Cardiac septum (tissue), 1 donor: ENCODE data around the gene WASL. TPM values are rescaled to one million over a fixed set of nuclear protein-coding genes. Genes with fewer than 3 reads are reported as not detected.

Experiments used
- DNase-seq: peaks from one replicate; pipeline ENCODE4 v3.0.0-alpha.2; 2020; ENCODE audit warnings: low spot score
- intact Hi-C: fragments of 100-400 bp; cut with DNase I; formaldehyde crosslinking; loops from one replicate; pipeline ENCODE4 v1.14.0; 2022
- total RNA-seq: library from RNA; stranded (reverse); fragmentation: NEBNext Ultra II Directional; extraction: Animal tissue kit (Norgen Biotek cat#: 25700); gene quantifications from one replicate; pipeline ENCODE4 v1.2.1, GENCODE V29; 2021
- donor health status: DM: no; HTN: no; CAD: no.

The WASL gene
- total RNA-seq, 1 donor from 2014 or later = 32.5 TPM

DNA sequence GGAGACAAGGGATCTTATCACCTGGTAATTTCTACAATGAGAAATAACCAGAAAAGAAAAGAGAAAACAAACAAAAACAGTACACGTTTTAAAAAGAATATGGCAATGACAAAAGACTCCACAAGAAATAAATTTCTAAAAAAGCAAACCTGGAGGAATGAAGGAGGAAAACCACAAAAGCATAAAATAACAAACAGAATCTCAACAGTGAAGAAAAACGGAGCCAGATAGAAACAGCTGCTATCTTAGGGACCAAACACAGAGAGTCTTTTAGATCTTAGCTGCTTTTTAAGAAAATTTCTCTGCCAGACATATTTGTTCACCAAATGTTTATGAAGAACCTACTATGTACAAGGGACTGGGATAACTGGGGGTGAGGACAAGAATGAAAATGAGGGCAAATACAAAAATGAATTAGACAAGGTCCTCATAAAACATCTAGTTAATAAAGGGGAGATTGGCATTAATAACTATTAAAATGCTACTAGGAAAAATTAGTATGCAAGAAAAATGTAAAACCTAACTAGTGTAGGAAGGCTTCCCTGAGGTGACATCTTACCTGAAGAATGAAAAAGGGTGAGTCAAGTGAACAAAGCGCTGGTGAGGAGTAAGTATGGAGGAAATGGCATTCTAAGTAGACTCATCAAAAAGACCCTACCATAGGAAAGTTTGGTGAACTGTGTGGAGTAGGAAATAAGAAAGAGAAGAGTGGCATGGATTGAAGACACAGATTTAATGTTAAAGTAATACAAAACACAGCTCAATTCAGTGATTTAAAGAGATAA is 34.3 kb downstream of the WASL start:
- intact Hi-C loops = no loop called here

DNA sequence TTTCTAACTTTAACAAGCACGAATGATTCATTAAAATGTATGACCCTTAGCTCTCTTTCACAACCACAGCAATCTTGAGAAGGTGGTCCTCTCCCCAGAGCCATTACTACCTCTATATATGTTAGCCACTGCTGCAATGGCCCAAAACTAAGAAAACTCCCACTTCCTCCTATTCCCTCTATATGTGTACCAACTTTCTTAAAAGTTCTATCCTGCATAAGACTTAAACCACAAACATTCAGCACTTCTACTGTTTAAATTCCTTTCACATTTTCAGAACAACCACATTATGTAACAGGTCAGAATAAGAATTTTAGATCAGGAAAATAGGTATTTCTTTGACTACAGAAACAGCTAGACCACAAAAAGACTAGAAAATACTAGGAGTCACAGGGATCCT is 36.2 kb downstream of the WASL start:
- no peak for DNase-seq
- intact Hi-C loops = no loop called here

More for the DNA sequence above, 34.3 kb downstream of the WASL start:
- no peak for DNase-seq

DNA sequence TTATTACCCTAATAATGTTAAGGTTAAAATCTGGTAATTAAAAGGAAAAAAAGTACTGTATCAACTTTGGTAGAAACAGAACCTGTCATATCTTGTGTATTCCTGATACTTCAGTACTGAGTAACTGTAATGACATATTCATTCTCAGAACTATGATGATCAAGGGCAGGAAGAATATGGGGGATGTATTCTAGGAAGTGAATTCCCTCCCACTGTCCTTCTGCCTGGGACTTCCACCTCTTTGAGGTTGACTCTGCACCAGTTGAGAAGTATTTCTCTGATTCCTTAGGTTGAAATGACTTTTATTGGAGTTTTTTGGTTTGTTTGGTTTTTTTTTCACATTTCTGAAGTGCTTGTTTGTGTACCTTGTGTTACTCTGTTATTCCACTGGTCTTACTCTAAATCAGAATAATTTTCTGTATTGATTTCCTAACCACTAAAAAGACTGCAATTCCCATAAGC is 36.9 kb downstream of the WASL start:
- no peak for DNase-seq
- intact Hi-C loops = no loop called here

DNA sequence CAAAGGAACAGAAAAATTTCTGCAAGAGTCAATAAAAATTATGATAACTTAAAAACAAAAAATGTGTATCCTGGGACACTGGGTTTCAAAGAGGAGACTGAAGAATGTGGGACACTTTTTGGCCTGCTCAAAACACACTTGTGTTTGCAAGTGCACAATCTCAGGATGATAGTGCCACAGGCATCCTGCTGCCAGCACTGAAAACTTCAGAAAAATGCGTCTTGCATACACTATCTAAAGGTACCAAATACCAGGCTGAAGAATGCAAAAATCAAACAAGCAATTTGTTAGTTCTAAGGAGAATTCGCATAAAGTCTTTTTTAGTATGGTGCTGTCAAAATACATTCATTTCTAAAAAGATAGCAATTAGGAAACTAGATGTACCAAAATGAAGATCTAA is 38.1 kb downstream of the WASL start:
- intact Hi-C loops = no loop called here

DNA sequence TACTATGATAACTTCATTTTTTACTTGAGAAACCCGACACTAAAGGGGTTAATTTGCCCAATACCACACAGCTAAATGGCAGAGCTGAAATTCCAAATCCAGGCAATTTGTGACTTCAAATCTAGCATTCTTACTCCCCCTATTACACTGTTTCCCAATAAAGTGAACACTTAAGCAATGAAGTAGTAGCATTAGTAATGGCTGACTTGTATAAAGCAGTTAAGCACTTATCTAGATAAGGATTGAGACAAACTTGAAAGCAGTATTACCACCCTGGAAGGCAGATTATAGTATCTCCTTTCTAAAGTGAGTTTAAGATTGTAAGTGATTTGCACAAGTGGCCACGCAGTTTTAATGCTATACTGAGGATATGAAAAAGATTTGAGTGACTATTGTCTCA is 39.3 kb downstream of the WASL start:
- no peak for DNase-seq
- intact Hi-C loops = loop anchor here (5.0 kb wide), 1 partner anchor 38 kb away; the partner anchor contains the start of gene WASL

More for the DNA sequence above, 38.1 kb downstream of the WASL start:
- no peak for DNase-seq

DNA sequence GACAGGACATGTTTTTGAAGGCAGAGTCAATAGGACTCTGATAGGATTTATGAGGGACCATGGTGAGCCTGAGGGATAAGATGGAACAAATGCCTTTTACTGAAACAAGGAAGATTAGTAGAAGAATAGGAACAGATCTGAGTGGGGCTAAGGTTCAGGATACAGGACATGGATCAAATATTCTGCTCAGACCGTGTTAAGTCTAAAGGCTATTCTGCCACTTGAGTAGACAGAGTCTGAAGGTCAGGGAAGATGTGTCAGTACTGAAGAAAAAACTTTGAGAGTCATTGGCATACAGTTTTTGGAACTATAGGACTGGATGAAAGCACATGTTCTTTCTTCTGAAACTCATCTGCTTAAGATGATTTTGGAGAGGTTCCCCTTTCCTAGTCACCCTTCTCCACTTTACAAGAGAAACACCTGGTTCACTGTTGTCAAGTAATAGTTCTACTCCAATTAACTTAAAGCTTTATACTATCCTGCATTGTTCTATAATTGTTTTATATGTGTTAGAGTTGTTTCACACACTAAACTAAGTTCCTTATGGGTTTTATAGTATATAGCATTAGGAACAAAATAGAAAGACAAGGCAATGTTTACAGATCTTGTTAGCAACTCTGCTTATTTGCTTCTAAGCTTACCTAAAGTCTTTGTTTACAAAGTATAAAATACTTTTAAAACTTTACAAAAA is 43.4 kb downstream of the WASL start:
- intact Hi-C loops = loop anchor here (5.0 kb wide), 1 partner anchor 42 kb away; the partner anchor contains the start of gene WASL
- no peak for DNase-seq

DNA sequence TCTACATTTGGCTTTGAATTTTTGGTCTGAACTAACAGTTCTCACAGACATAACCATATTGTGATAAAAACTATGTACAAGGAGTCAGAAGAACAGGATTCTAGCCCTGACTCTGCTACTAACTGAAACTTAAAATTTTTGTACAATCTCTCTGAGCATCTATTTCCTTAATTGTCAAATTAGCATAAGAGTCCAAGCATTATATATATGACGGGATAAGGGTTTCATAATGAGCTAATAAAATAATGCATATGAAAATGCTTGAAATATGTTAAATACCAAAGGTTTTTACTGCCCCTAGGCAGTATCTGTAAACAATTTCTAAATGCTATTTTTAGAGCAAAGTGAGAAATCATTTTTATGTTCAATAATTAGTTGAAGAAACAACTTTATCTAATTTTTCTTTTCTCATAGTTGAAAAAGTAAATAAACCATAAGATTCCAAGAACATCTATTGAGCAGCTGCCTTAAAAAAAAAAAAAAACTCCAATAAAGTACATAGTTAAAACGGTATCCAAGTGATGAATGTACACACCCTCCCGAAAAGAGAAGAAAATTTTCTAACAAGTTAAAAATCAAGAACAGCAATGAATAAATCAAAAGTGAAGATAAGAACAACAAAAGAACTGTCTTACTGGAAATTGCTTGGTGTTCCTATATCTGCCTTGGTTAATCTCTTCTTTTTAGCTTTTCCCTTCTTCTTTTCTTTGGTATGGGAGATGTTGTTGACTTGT is 52.7 kb downstream of the WASL start:
- intact Hi-C loops = no loop called here
- DNase-seq = no peak

DNA sequence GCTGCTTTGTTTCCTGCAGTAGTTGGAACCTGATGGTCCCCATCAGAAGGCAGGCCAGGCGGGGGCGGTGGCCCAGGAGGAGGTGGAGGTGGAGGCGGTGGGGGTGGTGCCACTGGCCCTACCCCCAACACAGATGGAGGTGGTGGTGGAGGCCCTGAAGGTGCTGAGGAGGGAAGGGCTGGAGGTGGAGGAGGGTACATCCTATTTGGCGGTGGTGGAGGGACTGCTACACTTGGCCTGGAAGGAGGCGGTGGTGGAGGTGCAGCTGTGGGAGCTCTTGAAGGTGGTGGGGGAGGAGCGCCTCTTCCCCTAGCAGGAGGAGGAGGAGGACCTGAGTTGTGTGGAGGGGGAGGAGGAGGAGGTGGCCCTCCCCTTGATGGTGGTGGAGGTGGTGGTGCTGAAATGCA is 56.3 kb downstream of the WASL start:
- intact Hi-C loops = no loop called here

DNA sequence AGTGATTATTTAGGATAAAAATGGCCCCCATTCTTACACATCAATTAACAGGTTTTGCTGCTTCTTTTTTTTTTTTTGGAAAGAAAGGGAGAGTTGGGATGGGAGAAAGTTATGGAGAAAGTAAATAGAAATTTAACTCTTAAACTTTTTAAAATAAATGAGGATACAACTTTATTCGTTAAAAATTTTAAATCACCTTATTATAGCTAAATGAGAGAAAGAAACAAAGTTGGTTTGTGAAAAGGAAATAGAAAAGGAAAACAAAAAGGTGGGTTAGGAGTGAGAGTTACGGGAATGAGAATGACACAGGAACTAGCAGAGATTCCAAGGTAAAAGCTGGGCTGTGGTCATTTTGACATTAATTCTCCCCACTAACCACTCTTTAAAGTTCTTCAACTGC is 58.3 kb downstream of the WASL start:
- no peak for DNase-seq
- intact Hi-C loops = no loop called here

More for the DNA sequence above, 56.3 kb downstream of the WASL start:
- no peak for DNase-seq

DNA sequence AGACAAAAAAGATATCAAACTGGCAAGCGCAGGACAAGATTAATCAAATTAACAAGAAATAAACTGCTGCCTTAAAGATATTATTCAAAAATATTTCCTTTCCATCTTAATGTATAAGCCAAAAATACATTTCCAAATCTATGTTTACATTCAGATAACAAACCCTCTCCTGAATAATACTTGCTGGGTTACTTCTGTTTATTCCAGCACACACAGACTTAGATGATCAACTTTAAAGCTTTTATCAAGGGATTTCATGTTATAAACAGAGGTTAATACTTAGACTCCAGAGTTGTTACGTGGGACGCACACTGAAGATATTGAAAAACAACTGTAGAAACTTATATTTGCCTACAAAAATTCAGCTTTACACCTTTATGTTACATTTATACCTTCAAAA is 59.6 kb downstream of the WASL start:
- intact Hi-C loops = loop anchor here (5.0 to 10.0 kb wide), 2 partner anchors 56 to 178 kb away; partner anchors contain the start of gene WASL
- no peak for DNase-seq

DNA sequence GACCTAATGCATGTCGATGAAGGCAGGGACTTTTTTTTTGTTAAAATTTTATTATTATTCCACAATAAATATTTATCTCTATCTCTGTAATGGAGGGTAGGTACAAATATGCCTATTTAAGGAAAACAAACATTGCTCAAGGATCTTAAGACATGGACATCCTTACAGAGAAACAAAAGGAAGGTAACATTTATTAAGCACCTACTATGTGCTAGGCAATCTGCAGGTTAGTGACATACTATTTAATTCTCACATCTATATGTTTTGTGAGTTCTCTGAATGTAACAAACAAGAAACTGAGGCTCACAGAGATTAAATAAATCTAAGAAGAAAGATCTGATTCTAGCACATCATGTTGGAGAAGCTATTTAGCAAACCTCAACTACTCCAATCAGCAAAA is 61.1 kb downstream of the WASL start:
- intact Hi-C loops = loop anchor here (5.0 to 10.0 kb wide), 2 partner anchors 57 to 180 kb away; partner anchors contain the start of gene WASL
- no peak for DNase-seq

DNA sequence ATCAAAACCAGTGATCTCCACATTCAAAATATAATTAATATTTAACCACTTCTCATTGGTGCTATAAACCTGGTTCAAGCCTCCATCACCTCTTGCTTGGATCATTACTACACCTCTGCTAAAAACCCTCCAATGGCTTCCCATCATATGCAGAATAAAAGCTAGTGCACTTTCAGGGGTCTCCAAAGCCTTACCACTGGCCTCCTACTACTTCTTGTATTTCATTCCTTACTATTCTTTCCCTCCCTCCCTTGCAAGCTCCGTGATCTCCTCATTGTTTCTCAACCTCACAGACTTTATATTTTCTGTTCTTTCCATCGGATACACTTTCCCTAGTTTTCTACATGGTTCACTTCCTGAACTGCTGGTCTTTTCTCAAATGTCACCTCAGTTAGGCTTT is 61.6 kb downstream of the WASL start:
- no peak for DNase-seq
- intact Hi-C loops = loop anchor here (5.0 to 10.0 kb wide), 2 partner anchors 58 to 180 kb away; partner anchors contain the start of gene WASL

DNA sequence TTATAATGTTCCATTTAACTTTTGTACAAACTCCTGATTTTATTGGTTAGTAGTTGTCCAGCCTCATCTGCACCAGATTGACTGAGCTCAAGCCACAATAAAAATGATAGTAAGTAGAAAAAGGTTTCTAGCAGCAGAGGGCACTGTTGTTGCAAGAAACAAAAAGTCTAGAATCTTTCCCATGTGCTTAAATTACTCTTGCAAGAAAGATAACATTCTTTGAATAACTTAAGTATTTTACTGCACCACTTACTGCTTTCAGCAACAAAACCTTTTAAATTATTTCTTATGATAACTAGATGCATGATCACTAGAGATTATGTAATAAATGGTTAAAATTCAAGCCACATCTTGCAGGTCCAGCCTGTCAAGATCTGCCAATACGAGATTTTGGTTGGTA is 66.1 kb downstream of the WASL start:
- DNase-seq = no peak
- intact Hi-C loops = loop anchor here (5.0 to 10.0 kb wide), 3 partner anchors 45 to 100 kb away; partner anchors contain the start of gene WASL

DNA sequence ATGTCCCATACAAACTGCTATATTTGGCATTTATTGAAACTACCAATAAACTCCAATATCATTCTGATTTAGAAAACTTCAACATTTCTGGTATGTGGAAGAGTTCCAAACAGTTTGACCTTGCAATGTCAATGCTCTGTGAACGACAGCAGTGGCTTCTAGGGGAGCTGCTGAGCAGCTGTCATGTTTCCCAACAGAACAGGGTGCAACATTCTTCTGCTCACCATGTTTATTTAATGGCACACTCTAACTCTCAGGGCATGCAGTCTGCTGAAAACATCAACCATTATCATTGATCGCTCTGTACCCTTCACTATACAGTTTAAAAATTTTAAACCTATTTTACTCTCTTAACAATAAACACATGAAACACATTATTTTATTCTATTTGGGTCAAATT is 67.2 kb downstream of the WASL start:
- intact Hi-C loops = loop anchor here (5.0 to 10.0 kb wide), 3 partner anchors 44 to 99 kb away; partner anchors contain the start of gene WASL
- DNase-seq = no peak

DNA sequence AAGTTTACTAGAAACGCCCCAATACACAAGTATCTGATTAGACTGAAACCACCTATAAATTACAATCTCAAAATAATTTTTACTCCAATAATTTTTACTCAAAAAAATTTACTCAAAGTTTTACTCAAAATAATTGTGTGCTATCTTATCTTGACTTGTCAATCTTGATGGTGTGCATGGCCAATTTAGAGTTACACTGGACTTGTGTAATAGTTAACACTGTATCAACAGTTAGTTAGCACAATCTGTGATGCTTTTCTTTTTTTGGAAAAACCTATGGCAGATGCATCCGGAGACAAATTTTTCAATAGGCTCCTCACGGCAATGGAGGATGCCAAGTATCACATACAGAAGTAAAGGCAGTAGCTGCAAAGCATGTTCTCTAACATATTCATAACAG is 68.2 kb downstream of the WASL start:
- intact Hi-C loops = loop anchor here (5.0 to 10.0 kb wide), 3 partner anchors 43 to 98 kb away; partner anchors contain the start of gene WASL
- no peak for DNase-seq

DNA sequence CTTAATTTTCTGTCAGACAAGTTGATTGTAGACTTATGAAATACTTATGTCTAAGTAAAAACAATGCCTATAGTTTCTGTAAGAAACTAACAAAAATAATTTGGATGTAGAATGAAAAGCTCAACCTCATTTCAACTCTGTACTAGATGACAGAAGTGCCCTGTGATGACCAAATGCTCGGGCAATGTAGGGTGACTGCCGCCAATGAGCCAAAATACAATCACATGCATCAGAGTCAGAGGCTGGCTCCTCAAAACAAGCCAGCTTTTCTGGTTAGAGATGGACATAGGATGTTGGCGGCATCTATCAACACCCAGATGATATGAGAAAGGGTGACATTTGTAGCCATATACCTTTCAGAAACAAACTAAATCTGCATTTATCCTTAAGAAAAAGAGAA is 69.2 kb downstream of the WASL start:
- intact Hi-C loops = loop anchor here (5.0 to 10.0 kb wide), 3 partner anchors 42 to 97 kb away; partner anchors contain the start of gene WASL
- no peak for DNase-seq

DNA sequence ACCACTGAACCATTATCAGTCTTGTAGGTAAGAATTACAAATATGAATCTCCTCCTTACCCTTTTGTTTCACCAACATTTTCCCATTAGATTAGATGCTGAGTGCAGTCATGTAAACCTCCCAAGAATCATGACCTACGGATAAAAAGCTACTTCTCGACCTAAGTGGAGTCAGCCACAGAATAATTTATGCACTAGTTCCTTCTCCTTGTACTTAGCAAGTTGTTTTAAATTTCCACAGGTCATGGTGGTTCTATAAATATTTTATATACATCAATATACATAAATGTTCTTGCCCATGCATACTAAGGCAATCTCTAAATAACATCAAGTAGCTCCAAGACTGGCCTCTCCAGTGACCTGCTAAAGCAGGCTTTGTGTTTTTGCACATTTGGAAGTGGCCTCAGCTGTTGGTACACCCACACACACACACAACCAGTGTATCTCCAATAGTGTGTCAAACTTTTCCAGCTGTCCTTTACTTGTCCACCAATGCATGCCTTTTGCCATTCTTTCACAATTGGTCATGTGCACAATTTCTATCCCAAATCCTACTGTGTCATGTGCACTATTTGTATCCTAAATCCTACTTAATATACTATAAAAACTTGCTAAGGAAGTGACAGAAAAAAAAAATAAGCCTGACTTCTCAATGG is 71.6 kb downstream of the WASL start:
- intact Hi-C loops = no loop called here

DNA sequence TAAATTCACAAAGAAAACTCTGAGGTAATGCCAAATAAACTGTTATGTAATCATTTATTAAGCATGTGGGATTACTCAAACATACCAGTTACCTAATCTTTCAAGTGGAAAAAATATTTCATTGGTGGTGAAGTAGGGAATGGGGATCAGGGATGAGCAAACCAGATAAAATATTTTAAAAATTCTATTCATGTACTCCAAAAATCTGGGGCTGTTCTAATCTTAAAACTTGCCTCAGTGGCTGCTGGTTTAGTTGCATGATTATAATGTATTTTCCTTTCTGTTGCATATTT is 73.7 kb downstream of the WASL start:
- DNase-seq = no peak
- intact Hi-C loops = no loop called here

More for the DNA sequence above, 71.6 kb downstream of the WASL start:
- DNase-seq = no peak
